A204.1 (cell line): ENCODE data around the gene TXNRD3.

Source experiments
- FAIRE-seq: peaks from 2 replicates; lab custom pipeline; 2012; peaks lifted over from hg19 to GRCh38; lab: Jason Lieb, UNC

TXNRD3 gene

GRCh38 chr3:126582311-126582710, 72.6 kb downstream of the TXNRD3 start:
- no peak for FAIRE-seq

GRCh38 chr3:126581569-126581968, 73.4 kb downstream of the TXNRD3 start:
- FAIRE-seq, result no peak

- no peak for FAIRE-seq
Observed at GRCh38 chr3:126580746-126581145, 74.2 kb downstream of the TXNRD3 start.

GRCh38 chr3:126578702-126579101, 76.2 kb downstream of the TXNRD3 start:
- FAIRE-seq, result no peak

- no peak for FAIRE-seq
Observed at GRCh38 chr3:126577261-126577660, 77.7 kb downstream of the TXNRD3 start.

- FAIRE-seq, result no peak
Observed at GRCh38 chr3:126573492-126574117, 81.3 kb downstream of the TXNRD3 start.

GRCh38 chr3:126571078-126571477, 83.8 kb downstream of the TXNRD3 start:
- no peak for FAIRE-seq

GRCh38 chr3:126570103-126570541, 84.8 kb downstream of the TXNRD3 start:
- FAIRE-seq, result no peak

GRCh38 chr3:126569390-126569975, 85.4 kb downstream of the TXNRD3 start:
- no peak for FAIRE-seq

GRCh38 chr3:126568776-126569342, 86.1 kb downstream of the TXNRD3 start:
- FAIRE-seq, result no peak

GRCh38 chr3:126567696-126568438, 87.1 kb downstream of the TXNRD3 start:
- FAIRE-seq, result no peak

- no peak for FAIRE-seq
Observed at GRCh38 chr3:126562737-126563276, 92.1 kb downstream of the TXNRD3 start.

GRCh38 chr3:126558336-126559071, 96.4 kb downstream of the TXNRD3 start, which contains the start of gene C3orf22:
Gene C3orf22, minus strand, starts transcription at chr3:126558932. Its CDS starts 5,542 bp downstream, at chr3:126553390.
- FAIRE-seq, result no peak

- FAIRE-seq, result no peak
Observed at GRCh38 chr3:126557761-126558160, 97.2 kb downstream of the TXNRD3 start.

- FAIRE-seq, result no peak
Observed at GRCh38 chr3:126557415-126557745, 97.5 kb downstream of the TXNRD3 start.
